ENCODE results near the gene LTBP1.
"Not testable (repeated sequence)": the region's sequence is repeated elsewhere in the genome, so short reads cannot be mapped to it uniquely, and the experiment has no call there.

The LTBP1 gene, protein sequence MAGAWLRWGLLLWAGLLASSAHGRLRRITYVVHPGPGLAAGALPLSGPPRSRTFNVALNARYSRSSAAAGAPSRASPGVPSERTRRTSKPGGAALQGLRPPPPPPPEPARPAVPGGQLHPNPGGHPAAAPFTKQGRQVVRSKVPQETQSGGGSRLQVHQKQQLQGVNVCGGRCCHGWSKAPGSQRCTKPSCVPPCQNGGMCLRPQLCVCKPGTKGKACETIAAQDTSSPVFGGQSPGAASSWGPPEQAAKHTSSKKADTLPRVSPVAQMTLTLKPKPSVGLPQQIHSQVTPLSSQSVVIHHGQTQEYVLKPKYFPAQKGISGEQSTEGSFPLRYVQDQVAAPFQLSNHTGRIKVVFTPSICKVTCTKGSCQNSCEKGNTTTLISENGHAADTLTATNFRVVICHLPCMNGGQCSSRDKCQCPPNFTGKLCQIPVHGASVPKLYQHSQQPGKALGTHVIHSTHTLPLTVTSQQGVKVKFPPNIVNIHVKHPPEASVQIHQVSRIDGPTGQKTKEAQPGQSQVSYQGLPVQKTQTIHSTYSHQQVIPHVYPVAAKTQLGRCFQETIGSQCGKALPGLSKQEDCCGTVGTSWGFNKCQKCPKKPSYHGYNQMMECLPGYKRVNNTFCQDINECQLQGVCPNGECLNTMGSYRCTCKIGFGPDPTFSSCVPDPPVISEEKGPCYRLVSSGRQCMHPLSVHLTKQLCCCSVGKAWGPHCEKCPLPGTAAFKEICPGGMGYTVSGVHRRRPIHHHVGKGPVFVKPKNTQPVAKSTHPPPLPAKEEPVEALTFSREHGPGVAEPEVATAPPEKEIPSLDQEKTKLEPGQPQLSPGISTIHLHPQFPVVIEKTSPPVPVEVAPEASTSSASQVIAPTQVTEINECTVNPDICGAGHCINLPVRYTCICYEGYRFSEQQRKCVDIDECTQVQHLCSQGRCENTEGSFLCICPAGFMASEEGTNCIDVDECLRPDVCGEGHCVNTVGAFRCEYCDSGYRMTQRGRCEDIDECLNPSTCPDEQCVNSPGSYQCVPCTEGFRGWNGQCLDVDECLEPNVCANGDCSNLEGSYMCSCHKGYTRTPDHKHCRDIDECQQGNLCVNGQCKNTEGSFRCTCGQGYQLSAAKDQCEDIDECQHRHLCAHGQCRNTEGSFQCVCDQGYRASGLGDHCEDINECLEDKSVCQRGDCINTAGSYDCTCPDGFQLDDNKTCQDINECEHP (N-terminal part only)

DNA sequence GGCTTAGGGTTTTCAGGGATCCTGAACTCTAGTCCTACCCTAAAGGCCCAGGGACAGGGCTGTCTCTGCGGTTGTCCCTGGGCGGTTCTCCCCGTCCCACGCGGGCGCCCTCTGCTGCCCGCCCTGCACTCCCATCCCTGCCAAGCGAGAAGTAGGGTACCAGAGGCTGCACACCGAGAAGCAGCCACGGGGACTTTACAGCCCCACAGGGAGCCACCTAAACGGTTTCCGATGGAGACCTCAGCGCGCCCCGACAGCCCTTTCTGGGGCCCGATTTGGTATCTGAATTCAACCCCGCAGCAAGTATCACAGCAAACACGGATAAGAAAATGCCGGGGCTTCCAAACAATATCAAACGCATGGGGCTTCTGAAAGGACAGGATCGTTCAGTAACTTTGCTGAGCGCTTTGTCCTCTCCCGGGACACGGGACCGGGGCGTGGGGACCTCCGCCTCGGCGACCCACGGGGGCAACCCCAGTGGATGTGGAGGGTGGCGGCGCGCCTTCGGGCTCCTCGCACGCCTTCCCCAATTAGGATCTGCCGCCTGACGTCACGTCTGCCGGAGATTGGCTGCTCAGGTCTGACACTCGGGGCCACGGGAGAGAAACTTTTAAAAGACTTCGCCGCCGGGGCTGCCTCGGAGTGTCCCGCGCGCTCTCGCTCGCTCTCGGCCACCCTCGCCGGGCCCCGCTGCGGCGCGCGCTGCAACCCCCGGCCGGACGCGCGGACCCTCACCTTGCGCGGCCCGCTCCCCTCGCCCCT lies at the start of gene LTBP1:
Gene LTBP1, plus strand, starts transcription at position 640 of the 762 bp plus-strand sequence. CDS start 372 bp downstream, outside the sequence.
- DNase-seq, result peak; percentile 61

DNA sequence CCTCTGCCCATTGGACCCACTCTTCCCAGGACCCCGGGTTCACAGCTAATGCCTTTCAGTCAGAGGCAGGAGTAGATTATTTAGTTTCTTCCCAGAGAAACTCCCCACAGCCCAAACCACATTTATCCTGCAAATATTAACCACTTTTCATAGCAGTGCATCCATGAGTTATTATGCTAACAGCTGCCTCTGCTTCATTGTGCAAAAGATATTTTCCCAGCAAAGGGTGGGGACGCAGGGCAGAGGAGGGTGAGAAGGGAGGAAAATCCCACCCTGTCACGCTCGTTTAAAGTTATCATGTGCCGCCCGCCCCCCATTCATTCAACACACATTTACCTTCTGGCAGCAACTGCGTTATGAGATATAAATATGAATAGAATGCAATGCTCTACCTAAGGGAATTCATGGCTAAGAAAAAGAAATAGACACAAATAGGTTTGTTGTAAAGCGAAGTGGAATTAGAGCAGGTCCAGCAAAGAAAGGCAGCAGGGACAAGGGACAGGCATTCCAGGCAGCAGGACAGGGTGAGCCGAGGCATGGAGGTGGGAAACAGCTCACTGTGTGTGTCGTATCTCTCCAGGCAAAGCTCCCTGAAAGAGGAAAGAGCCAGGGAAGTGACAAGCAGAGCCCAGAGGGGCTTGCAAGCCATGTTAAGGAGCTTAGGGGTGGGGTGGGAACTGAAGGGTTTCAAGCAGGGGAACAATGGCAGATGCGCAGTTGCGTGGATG lies 46.3 kb upstream of the LTBP1 start:
- DNase-seq, result no peak

DNA sequence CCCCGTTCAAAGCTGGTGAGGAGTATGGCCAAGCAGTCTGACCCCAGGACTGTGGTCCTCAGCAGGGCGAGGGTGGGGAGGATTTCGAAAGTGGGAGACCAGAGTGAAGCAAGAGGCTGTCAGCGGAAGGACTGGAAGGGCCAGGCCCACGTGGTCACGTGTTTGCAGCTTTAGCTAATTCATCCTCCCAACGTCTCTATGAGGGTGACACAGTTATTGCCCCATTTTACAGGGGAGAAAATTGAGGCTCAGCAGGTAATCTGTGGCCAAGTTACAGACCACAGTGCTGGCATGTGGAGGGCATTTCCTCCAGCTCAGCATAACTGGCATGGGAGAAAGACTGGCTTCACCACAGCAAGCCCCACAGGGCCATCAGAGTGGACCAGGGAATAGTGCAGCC lies 45.4 kb upstream of the LTBP1 start:
- no peak for DNase-seq

DNA sequence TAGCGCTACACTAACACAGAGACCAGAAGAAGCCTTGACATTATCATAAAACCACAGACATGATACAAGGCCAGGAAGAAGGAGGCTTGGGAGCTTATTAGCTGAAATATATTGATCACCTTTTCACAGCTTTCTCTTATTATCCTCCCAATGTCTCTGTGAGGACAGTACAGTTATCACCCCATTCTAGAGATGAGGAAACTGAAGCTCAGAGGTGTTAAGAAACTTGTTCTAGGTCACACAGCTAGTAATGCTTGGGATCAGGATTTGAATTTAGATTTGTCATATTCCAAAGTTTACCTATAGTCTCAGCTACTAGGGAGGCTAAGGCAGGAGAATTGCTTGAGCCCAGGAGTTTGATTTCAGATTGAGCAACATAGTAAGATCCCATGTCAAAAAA lies 44.6 kb upstream of the LTBP1 start:
- no peak for DNase-seq

DNA sequence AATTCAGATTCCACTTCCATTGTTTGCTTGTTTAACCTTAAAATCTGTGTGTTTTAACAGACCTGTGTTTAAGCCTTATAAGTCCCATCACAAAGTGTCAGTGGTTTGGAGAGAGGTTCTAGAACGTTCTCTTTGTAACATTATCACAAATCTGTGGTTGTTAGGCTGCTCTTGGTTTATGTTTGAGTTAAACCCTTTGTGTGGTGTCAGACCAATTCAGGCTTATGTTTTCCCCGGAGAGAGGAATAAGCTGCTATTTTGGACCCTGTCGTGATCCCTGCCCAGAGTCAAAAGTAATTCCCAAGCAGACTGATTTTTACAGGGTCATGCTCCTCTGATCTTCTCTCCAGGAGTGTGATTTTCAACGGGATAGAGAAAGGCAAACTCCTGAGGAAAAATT lies 43.8 kb upstream of the LTBP1 start:
- no peak for DNase-seq

DNA sequence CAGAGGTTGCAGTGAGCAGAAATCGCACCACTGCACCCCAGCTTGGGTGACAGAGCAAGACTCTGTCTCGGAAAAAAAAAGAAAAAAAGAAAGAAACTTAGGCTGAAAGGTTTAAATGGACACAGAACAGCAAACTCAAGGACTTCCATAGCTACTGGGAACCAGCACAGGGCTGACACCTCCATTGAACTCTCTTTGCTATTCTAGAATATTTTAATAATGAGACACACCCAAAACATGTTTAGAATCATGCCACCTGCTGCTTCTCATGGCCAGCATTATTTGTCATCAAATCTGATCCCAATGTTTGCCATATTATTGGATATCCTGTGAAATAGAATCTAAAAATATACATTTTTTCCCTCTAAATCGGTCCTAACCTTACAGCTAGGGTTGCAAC lies 42.7 kb upstream of the LTBP1 start:
- DNase-seq, result no peak

DNA sequence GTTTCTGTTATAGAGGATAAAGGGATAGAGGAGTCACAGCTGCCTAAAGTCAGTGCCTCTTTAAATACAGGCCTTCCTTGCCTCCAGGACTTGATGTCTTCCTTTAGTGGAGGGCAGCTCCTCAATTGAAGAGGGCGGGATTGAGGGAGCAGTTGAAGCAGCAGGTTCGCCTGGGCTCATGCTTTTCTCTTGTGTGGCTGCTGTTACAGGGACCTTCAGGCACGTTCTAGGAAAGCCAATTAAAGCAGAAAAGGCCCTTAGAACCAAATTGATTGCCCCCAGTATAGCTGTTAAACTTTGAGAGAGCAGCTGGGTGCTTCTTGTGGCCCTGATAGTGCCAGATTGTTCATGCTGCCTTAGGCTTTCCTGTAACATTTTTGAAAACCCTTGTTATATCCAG lies 42.0 kb upstream of the LTBP1 start:
- no peak for DNase-seq

DNA sequence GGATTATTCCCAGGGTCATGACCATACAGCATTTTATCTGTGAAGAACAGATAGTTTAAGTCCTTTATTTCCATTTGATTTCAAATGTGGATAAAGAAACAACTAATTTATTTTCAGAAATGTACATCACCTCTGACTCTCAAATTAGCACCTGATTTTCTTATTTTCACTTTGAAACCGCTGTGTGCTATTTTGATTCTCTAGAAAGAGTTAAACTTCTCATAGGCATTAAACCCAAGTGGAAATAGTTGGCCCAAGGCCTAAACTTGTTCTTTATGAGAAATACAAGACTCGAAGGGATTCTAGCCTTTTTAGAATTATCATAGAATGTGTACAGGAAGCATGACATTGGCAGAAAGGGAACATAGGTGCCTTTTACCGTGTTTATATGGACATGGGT lies 41.5 kb upstream of the LTBP1 start:
- DNase-seq, result no peak

DNA sequence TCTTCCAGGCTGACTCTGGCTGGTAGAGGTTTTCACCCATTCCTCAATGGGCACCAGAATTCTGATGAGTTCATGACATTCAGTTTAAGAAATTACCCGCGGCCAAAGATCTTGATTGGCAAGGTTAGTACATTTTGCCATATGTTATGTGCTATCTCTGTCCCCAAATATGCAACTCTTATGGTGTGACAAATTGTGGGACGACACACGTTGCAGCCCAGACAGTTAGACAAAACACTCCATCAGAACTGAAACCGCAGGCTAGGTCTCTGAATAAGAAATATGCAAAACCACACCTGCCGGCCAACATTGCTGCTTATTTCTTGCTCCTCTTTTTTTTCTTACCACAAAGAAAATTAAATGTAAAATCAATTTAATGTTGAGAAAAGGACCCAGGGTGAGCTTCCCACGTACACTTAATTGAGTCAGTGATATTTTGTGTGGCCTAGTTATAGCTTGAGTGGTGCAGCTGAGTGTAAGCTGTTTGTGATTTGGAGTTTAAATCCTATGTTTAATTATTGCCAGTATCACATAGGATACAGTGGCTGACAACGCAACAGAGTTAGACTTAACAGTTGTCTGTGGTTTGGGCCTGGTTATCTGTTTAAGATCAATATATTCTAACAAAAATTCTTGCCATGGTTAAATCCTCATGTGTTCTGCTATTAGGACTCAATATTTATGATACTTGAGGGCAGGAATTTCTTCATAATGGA lies 35.7 kb upstream of the LTBP1 start:
- DNase-seq, result no peak

DNA sequence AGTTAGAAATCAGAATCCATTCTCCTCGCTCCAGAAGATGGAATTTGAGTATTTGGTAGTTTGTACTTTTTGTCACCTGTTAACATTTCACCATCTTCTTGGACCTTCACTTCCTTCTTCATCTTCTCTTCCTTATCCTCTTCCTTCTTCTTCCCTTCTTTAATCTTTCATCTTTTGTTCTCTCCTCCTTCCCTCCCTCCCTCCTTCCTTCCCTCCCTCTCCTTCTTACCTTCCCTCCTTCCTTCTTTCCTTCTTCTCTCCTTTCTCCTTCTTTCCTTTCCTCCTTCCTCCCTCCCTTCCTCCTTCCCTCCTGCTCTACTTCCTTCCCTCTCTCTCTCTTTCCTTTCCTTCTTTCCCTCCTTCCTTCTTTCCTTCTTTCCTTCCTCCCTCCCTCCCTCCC lies 31.1 kb upstream of the LTBP1 start:
- no peak for DNase-seq

DNA sequence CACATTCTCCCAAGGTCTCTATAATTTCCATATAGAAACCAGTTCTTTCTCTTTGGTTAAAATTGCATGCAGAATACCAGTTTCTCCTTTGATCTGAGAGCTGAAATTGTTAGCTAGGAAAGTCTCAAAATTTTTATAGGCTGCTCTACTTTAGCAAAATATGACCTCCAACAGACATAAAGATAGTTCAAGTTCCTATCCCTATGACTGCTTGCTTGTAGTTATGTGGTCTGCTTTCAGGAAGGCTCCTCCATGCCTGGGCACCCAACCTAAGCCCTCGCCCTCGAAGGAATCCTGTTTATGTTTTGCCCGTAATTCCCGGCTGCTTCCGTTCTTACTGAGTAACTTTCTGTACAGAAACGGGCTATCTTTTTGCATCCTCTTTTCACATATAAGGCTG lies 28.0 kb upstream of the LTBP1 start:
- peak; percentile 7 for DNase-seq

DNA sequence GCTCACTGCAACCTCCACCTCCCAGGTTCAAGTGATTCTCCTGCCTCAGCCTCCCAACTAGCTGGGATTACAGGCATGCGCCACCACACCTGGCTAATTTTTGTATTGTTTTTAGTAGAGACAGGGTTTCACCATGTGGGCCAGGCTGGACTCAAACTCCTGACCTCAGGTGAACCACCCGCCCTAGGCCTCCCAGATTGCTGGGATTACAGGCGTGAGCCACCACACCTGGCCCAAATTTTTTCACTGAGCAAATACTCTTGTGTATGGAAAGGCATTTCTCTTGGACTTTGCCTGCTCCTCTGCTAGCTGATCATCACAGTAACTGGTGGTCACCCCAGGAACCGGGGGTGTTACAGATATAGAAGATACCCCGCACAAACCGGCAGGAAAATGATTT lies 26.9 kb upstream of the LTBP1 start:
- DNase-seq, result not testable (repeated sequence)

DNA sequence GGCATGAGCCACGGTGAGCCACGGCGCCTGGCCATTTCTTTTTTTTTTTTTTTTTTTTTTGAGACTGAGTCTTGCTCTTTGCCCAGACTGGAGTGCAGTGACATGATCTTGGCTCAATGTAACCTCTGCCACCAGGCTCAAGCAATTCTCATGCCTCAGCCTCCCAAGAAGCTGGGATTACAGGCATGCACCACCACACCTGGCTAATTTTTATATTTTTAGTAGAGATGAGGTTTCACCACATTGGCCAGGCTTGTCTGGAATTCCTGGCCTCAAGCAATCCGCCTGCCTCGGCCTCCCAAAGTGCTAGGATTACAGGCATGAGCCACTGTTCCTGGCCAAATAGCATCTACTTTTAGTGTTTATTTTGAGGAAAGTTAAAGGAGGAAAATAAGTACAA lies 25.3 kb upstream of the LTBP1 start:
- DNase-seq, result not testable (repeated sequence)

DNA sequence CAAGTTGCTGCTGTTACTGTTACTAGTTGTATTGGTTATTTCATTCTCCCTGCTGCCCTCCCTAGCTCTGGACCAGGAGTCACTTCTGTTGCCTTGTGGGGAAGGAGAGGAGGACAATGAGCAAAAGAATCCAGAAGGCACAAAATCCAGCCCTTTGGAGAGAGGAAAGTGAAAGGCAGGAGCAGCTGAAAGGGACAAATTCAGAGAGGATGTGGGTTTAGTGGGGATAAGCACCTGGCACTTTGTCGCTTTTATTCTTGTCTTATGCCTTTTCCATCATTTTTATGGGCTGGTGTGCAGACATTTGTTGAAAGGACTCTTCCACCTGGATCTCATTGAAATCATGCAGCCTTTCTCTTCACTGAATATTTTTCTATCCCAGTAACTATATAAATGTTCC lies 24.3 kb upstream of the LTBP1 start:
- DNase-seq, result no peak

DNA sequence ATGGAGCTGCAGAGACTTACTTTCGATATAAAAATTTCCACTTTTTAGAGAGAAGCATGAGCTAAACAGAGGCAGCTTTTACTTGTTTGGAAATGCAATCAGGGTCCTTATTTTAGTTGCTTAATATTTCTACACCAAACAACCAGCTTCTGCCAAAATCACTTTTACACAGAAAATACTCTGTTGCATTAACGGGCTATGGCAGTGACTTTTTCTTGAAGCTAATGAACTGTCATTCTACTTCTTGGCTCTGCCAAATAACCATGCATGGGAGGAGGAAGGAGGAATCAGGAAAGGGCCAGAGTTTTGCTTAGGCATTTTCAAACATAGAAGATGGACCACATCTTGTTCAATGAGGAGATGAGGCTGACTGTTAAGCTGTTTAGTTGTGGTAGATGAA lies 23.6 kb upstream of the LTBP1 start:
- DNase-seq, result no peak

DNA sequence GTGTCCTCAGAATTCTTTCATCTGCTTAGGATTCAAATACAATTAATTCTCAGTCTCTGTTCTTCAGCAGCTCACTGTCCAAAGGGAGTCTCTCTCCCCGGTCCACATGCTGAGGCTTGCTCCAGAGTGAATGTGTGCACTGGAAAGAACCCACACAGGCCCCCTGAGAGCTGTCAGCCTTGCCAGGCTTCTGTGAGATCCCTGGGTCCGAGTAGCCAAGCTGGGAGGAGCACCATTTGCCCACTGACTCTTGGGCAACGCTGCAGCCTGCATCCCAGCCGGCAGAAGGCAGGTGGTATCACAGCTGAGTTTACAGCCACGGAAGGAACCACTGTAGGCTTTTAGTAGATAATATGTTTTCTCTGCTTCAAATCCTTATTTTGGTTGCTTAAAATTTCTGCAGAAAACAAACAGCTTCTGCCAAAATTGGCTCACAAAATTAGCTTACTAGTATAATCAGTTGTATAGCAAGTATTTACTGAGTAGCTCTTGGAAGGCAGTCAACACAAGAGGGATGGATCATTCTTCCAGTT lies 21.4 kb upstream of the LTBP1 start:
- DNase-seq, result no peak

DNA sequence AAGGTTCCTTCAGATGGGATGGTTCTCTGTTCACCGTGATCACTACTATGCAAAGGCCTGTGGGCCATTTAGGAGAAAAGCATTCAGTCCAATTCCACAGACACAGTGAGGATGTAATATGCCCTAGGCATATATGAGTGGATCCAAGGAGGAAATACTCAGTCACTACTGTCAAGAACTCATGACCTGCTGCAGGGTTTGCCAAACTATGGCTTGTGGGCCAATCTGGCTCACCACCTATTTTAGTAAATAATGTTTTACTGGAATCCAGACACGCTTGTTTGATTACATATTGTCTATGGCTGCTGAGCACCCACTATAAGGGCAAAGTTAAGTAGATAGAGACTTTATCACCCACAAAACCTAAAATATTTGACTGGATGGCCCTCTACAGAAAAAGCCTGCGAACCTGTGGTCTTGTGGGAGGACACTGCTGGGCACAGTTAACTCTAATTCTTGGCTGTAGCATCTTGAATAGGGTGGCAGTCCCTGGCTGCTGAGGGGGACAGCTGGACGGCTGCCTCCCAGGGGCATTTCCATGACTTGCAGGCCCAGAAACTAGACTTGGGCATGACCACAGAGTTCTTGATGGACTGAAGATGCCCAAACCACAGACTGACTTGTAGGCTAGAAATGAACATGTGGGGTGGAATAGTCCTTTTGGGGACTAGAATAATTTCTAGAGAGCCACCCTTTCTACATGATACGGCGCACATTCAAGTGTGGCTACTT lies 20.6 kb upstream of the LTBP1 start:
- DNase-seq, result no peak

DNA sequence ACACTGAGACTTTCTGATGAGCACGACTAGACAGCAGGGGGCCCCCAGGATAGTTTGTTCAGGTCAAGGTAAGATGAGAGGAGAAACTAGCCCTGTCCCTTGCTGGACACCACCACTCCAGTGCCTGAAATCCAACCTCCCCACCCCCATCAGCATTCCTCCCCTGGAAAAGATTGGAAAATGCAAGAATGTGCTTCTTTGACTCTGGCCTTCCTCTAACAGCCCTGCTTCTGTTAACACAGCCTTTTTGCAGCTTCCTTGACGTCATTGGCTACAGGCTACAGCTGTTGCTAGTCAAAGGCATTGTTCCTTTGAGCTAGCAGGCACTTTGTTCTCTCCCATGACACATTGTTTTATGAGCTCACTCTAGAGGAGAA lies 20.1 kb upstream of the LTBP1 start:
- no peak for DNase-seq

DNA sequence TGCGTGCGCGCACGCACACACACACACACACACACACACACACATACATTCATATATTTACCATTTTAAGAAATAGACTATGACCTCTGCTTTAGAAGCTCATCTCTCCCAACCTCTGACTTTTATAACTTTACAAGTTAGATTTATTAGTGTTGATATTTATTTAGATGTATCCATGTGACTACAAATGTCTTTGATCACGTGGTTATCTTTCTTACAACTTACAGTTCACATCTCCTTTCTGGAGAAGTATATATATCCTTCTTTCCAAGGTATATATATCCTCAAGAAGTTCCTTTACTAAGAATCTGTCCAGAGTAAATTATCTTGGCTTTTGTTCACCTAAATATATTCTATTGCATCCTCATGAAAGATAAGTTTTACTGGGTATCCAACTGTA lies 16.3 kb upstream of the LTBP1 start:
- no peak for DNase-seq

DNA sequence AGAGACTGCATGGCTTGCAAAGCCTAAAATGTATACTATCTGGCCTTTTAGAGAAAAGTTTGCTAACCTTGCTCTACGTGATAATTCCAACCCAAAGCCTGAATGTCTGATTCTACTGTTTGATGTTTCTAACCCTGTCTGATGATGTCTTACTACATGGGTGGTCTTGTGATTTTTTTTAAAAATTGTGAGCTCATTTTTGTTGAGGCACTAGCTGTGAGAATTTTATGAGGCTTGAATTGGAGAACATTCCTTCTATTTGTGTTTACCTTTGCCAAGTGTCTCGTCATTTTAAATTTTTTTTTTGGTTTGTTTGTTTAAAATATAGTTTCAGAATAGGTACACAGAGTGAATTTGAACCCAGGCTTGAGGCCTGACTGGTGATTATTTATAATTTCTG lies 15.2 kb upstream of the LTBP1 start:
- DNase-seq, result no peak

Measured in kidney glomerular epithelial cell (primary cell).